ENCODE measurements around the gene RASSF7.
A peak's percentile ranks its signal among the peaks of the same experiment; 100 is the strongest.

Gene RASSF7

DNA sequence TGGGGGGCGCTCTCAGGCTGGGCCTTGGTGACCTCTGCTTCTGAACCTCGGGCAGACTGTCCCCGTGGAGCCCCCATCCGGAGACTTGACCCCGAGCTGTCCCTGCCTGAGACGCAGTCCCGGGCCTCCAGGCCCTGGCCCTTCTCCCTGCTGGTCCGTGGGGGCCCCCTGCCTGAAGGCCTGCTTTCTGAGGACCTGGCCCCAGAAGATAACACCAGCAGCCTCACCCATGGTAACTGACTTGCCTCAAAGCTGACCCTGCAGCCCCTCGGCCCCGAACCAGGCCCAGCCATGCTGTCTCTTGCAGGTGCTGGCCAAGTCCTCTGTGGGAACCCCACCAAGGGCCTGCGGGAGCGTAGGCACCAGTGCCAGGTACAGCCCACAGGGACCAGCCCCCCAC is 9.2 kb upstream of the RASSF7 start:
- no peak for DNase-seq (ENCODE audit: low spot score)

DNA sequence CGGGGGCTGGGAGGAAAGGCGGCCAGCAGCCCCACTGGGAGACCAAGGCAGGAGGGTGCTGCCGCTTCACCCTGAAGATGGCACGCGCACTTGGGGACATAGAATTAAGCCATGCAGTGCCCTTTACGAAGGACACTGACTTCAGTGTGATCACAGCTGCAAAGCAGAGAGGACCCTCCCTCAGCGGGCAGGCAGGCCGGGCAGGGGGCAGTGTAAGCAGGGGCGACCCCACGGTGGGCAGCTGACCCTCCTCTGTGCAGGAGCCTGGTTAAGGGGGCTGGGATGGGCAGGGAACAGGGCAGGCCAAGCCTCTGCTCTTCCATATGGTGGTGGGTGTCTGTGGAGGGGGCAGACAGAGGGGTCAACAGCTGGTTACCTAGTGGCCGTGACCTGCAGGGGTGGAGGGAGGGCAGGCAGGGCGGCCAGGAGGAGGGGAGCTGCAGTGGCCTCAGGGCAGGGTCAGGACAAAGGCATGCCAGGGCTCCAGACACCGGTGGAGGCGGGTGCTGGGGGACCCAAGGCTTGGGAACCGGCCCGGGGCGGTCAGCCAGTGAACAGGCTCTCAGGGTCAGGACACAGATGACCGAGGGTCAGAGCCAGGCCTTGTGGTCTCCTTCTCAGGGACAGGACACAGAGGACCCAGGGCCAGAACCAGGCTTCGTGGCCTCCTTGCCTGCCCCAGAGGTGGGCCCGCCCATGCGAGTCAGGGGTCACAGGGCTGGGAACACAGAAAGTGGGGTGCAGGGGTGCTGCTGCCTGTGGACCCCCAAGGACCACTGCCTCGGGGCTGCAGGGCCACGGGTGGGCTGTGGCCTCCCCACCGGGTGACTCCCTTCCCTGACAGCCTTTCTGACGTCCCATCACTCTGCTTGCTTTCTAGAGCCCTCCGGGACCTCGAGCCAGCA is 7.4 kb upstream of the RASSF7 start:
- no peak for DNase-seq (ENCODE audit: low spot score)

DNA sequence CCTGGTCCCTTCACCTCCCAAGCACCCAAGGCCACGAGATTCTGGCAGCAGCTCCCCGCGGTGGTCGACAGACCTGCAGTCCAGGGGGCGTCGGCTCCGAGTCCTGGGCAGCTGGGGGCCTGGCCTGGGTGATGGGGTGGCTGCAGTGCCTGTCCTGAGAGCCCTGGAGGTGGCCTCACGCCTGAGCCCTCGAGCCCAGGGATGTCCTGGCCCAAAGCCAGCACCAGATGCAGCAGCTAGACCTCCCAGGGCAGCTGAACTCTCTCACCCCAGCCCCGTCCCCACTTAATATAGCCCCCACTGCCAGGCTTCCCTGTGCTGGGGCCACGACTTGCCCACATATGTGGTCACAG is 6.8 kb upstream of the RASSF7 start:
- DNase-seq (ENCODE audit: low spot score), result no peak

DNA sequence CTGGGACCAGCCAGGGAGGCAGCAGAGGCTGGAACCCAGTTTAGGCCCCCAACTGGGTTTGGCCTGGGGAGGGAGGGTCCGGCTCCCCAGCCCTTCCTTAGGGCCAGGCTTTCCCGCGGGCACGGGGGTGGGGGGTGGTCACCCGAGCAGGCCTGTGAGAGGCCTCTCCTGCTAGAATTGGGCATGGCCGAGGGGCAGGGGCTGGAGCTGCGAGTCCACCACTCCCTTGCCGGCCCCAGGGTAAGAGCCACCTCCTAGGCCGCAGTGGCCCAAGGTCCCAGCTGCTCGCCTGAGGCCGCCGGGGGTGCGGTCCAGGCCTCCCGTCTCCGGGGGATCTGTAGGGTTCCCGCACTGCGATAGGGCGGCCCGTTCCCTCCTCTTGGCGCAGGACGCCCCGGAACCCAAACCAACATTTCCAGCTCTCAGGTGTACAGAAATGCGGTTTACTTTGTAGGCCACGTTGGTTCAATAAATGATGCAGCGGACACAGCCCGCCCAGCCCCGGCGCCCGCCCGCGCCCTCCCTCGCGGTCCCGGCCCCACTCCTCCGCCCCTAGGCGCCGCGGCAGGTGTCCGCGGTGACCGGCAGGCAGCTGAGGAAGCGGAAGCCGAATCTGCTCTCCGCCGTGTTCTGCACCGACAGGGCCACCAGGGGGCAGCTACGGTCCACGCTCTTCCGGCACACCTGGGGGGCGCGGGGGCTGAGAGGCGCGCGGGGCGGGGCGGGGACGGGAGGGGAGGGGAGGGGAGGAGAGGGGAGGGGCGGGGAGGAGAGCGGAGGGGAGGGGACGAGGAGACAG is 6.1 kb upstream of the RASSF7 start:
- DNase-seq (ENCODE audit: low spot score), result peak; percentile 90

DNA sequence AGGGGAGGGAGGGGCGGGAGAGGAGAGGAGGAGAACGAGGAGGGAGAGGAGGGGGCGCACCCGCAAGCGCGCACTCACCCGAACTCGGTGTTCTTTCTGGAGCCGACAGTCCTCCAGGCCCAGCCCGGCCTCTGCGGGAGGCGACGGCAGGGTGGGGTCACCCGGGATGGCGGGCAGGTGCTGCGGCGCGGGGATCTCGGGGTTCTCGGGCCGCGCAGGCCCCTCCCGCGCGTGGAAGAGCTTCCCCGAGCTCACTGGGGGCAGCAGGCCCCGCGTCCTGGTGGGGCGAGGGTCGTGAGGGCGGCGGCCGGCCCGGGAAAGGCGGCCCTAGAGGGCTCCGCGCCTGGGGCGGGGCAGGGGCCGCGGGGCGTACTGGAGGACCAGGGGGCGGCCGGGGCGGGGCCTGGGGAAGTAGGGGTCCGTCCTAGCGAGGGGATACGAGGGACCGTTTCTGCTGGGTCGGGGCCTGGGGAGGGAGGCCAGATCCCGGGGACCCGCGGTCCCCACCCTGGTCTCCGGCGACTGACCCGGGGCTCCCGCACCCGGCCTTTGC is 5.5 kb upstream of the RASSF7 start:
- no peak for DNase-seq (ENCODE audit: low spot score)

DNA sequence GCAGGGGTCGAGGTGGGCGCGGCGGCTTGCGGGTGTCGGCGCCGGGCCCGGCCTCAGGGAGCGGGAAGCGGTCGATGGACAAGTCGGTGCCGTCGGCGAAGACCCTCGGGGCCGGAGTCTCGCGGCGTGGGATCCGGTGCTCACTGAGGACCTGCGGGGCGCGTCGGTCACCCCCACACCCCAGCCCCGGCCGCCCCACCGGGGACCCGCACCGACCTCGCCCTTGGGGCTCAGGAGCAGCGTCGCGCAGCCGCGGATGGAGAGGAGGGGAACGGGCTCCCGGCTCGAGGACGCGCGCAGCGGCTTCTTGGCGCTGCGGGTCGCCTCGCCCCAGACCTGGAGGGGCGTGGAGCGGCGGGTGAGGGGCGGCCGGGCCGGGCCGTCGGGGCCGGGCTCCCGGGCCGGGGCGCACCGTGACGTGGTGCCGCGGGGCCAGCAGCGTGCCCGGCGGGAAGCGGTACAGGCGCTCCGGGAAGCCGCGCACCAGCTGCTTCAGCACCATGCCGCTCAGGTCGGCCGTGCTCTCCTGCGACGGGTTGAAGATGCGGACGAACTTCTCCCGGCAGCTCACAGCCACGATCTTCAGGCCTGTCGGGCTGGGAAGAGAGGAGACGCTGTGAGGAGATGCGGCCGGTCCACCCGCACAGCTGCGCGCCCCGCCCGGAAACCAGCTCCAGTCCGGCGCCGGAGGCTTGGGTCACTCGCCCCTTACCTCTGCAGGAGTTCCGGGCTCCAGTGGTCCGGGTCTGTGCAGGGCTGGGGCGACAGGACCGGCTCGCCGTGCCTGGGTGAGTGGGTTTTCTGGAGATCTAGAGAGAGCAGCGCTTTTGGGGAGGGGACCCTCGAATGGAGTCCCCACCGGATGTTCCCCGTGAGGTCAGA is 4.7 kb upstream of the RASSF7 start:
- no peak for DNase-seq (ENCODE audit: low spot score)

DNA sequence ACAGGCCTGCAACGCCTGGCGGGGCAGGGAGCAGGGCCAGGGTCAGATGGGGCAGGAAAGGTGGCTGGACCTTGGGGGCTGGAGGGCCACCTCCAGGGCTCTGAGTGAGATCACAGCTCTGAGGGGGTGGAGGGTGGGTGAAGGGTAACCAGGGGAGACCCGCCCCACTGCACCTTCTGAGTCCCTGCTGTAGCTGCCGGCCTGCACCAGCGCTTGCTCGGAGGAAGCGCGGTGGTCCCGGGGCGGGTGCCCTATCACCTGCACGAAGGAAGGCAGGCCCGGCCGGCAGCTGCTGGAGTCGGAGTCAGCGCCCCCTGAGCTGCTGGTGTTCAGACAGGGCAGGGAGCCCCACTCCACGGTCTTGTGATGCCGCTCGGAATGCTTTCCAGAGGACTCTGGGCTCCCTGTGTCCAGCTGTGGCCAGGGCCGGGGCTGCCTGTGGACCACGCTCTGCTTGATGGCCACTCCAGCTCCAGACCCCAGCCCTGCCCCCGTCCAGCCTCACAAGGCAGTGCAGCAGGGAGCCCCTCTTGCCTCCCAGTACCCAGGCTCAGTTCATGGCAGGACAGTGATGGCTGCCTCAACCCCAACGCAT is 4.0 kb upstream of the RASSF7 start:
- DNase-seq (ENCODE audit: low spot score), result no peak

DNA sequence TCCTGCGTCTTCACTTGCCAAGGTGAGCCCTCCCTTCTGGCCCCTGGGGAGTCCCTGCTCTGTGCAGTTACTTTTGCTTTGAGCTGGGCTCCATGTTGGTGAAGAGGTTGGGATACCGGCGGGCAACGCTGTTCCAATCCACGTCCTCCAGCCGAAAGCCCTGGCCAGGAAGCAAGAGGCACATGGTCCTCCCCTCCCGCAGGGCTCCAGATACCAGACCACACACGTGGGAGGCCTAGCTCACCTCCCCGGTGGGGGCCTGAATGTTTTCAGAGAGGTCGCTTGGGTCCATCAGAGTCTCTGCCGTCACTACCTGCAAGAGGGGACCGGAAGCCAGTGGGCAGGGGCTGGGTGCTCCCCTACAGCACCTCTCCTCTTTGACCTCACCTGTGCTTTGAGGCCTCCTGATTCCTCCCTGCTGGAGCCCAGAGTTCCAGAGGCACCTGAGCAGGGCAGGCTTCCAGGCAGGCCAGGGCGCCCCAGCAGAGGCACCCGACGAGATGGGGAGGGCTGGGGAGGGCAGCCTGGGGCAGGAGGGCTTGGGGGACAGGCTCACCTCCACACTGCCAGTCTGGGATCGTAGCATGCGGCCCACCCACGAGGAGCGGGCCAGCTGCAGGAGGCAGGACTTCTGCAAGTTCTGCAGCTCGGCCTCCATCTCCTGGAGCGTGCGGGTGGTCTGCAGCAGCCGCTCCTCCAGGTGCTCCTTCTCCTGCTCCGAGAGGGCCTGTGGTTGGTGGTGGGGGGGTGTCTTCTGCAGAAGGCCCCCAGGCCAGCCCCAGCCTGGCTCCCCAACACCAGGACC is 3.2 kb upstream of the RASSF7 start:
- no peak for DNase-seq (ENCODE audit: low spot score)

DNA sequence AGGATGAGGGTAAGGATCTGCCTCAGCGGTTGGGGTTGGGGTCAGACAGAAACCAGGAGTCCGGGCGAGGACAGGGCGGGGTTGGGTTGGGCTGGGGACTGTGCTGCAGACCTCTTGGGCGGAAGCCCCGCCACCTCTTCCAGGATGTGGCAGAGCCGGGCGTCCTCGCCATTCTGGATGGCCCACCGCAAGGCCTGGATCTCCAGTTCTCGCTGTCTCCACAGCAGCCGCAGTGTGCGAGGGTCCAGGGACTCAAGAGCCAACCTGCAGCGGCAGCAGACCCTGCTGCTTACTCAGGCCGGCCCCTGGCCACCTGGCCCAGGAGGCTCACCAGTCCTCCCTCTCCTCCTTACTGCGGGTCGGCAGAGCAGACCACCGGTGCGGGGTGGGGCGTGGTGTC is 2.3 kb upstream of the RASSF7 start:
- no peak for DNase-seq (ENCODE audit: low spot score)

DNA sequence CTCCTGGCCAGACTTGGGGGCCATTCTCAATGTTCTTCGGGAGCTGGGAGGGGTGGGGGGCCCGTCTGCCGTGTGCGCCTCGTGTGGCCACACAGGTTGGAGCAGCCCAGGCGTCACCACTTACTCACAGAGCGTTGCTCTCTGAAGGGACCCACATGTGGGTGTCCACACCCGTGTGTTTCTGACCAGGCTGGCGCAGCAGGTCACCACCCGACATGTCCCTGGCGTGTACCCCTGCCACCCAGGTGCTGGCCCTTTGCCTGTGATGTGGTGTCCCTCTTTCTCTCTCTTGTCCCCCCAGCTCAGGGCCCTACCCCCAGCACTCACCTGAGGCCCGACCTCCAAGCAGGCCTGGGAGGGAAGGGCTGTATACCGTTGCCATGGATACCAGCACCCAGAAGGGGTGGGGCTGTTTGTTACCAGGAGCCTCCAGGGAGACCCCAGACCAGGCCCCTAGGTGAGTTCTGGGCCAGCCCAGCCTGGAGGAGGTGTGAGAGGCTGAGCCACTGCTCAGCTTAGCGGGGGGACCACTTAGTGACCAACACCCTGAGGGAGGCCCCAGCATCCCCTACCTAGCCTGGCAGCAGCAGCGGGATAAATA is 1.6 kb upstream of the RASSF7 start:
- DNase-seq (ENCODE audit: low spot score), result no peak

DNA sequence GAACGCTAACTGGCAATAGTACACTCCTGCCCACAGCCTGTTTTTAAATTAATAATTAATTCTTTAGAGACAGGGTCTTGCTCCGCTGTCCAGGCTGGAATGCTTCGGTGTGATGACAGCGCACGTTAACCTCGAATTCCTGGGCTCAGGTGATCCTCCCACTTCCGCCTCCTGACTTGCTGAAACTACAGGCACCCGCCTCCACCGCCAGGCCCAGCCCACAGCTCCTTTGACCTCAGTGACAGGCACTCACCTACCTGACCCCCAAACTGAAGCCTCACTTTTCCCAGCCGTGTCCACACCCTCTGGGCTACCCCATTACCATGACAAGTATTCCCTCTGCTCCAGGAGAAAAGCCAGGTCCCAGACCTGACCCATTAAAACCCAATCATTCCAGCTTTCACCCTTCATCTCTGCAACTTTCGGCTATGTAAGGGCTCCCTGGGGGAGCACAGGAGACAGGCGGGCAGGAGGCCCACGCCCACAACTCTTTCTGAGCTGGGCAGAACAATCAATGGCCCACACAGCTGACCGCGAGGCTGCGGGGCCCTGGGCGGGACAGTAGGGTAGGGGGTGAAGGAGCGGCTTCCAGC is 962 bp upstream of the RASSF7 start:
- no peak for DNase-seq (ENCODE audit: low spot score)

DNA sequence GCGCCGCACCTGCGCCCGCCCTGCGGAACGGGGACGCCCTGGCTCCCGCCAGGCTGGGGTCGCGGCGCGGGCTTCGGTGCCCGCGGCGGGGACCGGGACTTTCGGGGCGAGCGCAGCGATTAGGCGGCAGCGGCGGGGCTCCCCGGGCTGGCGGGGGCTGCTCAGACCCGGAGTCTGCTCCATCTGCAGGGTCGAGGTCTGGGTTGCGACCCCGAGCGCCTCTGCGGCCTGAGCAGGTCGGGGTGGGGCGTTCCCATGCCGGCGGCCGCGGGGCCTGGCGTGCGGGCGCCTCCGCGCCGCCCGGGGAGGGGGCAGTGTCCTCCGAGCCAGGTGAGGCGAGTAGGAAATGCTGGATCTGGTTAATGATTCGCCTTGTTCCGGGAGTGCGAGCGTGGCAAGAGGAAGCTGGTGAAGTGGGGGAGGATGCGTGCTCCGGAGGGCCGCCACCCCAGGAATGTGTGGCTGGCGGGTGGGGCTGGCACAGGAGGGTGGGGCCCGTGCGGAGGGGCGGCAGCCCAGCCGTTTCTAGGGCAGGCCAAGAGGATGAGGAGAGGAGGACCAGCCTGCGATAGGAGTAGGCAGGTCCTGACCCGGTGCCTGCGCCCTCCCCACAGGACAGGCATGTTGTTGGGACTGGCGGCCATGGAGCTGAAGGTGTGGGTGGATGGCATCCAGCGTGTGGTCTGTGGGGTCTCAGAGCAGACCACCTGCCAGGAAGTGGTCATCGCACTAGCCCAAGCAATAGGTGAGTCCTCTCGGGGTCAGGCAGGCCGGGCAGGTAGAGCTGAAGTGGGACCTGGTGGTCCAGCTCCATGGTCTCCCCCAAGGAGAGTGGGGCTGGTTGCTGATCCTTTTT is 606 bp downstream of the RASSF7 start:
- DNase-seq (ENCODE audit: low spot score), result peak; percentile 60

DNA sequence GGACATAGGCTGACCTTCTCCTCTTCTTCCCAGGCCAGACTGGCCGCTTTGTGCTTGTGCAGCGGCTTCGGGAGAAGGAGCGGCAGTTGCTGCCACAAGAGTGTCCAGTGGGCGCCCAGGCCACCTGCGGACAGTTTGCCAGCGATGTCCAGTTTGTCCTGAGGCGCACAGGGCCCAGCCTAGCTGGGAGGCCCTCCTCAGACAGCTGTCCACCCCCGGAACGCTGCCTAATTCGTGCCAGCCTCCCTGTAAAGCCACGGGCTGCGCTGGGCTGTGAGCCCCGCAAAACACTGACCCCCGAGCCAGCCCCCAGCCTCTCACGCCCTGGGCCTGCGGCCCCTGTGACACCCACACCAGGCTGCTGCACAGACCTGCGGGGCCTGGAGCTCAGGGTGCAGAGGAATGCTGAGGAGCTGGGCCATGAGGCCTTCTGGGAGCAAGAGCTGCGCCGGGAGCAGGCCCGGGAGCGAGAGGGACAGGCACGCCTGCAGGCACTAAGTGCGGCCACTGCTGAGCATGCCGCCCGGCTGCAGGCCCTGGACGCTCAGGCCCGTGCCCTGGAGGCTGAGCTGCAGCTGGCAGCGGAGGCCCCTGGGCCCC is 1.4 kb downstream of the RASSF7 start:
- DNase-seq (ENCODE audit: low spot score), result no peak

DNA sequence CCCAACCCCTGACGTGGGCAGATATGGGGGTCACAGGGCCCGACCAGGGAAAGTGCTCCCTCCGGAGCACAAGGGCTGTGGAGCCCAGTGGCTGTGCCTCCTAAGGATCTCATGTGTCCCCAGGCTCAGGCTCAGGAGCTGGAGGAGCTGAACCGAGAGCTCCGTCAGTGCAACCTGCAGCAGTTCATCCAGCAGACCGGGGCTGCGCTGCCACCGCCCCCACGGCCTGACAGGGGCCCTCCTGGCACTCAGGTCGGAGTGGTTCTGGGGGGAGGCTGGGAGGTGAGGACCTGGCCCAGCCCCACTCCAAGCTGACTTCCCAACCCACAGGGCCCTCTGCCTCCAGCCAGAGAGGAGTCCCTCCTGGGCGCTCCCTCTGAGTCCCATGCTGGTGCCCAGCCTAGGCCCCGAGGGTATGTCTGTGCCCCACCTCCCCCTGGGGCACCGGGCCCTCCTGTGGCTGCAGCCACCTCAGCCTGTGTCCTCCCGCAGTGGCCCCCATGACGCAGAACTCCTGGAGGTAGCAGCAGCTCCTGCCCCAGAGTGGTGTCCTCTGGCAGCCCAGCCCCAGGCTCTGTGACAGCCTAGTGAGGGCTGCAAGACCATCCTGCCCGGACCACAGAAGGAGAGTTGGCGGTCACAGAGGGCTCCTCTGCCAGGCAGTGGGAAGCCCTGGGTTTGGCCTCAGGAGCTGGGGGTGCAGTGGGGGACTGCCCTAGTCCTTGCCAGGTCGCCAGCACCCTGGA is 2.5 kb downstream of the RASSF7 start:
- no peak for DNase-seq (ENCODE audit: low spot score)

DNA sequence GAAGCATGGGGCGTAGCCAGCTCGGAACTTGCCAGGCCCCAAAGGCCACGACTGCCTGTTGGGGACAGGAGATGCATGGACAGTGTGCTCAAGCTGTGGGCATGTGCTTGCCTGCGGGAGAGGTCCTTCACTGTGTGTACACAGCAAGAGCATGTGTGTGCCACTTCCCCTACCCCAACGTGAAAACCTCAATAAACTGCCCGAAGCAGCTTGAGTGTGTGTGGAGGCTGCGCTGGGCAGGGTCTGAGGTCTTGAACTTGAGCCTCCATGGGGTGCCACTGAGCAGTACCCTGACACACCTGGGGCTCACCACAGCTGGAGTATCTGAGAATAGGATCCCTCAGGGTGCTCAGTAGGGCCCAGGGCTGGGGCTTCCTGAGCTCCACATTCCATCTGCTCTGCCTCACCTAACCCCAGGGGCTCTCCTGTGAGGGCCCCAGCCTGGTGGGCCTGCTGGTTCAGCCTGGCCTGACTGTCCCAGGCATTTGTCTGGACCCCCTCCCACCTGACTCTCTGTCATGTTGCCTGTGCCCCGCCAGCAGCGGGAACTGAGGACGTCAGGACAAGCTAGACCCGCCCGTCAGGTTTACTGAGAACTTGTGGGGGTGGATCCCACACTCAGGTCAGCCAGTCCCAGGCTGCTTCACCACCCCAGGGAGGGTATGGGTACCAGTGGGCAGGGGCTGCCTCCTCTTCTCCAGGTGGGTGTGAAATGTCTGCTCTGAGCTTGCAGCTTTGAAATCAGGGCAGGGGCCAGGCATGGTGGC is 3.2 kb downstream of the RASSF7 start:
- no peak for DNase-seq (ENCODE audit: low spot score)

DNA sequence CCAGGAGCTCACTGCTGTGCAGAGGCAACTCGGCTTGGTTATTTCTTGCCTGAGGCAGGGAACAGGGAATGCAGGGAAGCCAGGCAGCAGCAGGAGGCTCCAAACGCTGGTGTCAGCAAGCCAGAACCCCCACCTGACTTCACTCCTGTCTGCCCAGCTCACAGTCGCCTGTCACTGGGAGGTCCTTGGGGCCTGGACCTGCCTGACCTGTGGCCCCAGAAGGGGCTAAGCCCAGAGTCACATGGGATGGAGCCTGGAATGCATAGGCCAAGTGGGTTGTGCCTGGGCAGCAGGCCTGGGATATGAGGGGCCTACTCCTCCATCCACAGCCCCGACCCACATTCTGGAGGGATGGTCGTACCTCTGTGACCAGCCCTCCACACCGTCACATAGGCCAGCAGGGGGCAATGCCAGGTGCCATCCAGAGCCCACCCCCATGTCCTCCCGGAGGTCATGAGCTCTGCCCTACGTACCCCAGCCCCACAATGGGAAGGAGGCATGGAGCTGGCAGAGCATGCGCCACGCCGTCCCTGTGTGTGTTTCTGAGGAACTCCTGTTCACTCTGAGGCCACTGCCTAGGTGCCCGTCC is 5.2 kb downstream of the RASSF7 start:
- no peak for DNase-seq (ENCODE audit: low spot score)

Data from iPS-NIHi11 (cell line).